GM19025 (cell line): ENCODE results near the gene CD248.
"Not testable (repeated sequence)": the region's sequence is repeated elsewhere in the genome, so short reads cannot be mapped to it uniquely, and the experiment has no call there.

Source experiments
- ATAC-seq: cut with Tn5 transposase; IDR thresholded peaks from one replicate; pipeline ENCODE4 v1.9.1; 2021; ENCODE audit warnings: mild to moderate bottlenecking, low read depth, moderate library complexity; ENCODE audit not compliant: unreplicated experiment

CD248 gene

DNA sequence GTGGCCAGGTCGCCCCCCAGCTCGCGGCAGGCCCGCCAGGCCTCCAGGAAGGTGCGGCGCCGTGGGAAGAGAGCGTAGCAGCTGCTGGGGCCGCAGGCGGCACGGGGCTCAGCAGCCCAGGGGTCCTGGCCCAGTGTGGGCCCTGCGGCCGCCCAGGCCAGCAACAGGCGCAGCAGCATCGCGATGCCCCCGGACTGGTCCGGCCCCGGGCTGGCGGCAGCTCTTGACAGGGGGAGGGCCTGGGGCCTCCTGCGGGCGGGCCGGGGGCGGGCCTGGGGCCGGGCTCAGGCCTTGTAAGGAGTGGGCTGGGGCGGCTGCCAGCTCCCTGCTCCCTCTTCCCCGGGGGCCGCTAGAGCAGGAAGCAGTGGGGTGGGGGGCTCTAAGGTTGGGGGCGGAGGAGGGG lies at the start of gene CD248:
CD248 (minus strand) TSS at position 196 of the 403 bp plus-strand sequence; CDS start at position 179, 17 bp downstream.
- no peak for ATAC-seq

- ATAC-seq = no peak
Observed at GRCh38 chr11:66365711-66366619, 49.1 kb upstream of the CD248 start.

GRCh38 chr11:66365166-66365565 lies 48.3 kb upstream of the CD248 start:
- no peak for ATAC-seq

- no peak for ATAC-seq
Observed at GRCh38 chr11:66363805-66364535, 47.1 kb upstream of the CD248 start.

GRCh38 chr11:66363187-66363601 lies 46.4 kb upstream of the CD248 start:
- no peak for ATAC-seq

DNA sequence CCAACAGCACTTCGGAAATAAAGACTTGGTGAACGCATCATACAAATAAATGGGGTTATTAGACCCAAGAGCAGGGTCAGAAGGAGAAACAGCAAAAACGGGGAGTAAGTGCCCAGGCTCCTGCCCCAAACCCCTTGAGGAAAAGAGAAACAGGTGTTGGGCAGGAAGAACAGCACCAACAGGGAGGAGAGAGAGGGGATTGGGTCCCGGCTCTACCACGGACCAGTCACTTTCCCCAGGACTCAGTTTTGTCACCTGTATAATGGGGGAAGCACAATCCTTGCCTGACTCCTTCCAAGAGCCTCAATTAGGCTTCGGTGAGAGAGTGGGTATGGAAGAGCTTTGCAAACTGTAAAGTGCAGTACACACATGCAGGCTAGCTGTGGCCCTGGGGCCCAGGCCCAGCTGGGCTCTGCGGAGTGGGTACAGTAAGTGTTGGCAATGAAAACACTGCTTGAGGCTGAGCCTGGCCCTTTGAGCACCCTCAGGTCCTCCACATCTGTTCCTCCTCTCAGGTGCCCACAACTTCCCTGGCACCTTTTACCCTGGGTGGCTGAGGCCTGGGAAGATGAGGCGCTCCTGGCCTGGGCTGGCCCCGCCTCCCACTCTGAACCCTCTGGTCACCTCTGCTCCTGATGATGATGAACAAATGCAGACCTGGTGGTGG lies 45.8 kb upstream of the CD248 start:
- ATAC-seq = no peak

DNA sequence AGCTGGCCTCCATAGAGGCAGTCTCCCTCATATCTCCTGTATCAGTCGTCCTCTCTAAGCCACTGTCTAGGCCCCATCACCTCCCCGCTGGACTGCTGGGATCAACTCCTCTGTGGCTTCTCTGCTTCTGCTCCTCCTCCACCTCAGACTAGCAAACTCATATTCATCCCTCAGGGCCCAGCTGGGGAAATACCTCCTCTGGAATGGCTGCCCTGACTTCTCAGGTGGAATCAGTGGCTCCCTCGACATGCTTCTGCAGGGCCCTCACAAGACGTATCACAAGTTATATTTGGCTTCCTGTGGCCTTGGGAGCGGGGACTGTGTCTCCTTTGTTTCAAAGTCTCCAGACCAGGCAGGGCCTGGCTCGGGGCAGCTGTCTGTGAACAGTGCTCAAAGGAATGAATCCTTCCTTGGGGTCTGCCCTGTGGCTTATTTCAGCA lies 44.7 kb upstream of the CD248 start:
- ATAC-seq = no peak

DNA sequence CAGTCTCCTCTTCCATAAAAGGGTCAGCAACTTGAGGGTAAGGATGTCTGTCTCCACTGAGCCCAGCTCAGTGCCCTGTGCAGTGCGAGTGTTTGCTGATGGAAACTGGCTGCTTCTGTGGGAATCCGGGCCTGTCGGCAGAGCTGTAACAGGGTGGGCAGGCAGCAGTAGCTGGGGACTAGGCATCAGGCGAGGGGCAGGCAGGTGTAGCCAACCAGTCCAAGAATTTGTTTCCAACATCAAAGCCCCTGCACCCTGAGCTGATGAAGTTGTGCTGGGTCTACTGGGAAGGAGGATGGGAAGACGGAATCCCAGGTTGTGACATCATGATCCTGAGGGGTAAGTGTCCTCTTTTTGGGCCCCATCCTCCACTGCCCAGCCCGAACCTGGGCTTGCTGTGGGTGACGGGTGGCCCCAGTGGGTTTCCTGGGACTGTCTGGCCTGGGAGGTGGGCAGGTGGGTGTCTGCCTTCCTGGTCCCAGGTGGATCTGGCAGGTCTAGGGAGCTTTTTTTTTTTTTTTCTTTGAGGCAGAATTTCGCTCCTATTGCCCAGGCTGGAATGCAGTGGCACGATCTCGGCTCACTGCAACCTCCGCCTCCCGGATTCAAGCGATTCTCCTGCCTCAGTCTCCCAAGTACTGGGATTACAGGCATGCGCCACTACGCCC lies 43.7 kb upstream of the CD248 start:
- ATAC-seq = no peak

- ATAC-seq = no peak
Observed at GRCh38 chr11:66359662-66360087, 42.8 kb upstream of the CD248 start.

- ATAC-seq = not testable (repeated sequence)
Observed at GRCh38 chr11:66350560-66351235, 33.9 kb upstream of the CD248 start.

GRCh38 chr11:66349084-66349386 lies 32.2 kb upstream of the CD248 start:
- ATAC-seq = no peak

- ATAC-seq = peak; percentile 31
Observed at GRCh38 chr11:66347425-66348276, 30.8 kb upstream of the CD248 start, which contains the start of gene B4GAT1. TSS of gene B4GAT1 (minus strand) at chr11:66347629. CDS start at chr11:66347545, 84 bp downstream.

DNA sequence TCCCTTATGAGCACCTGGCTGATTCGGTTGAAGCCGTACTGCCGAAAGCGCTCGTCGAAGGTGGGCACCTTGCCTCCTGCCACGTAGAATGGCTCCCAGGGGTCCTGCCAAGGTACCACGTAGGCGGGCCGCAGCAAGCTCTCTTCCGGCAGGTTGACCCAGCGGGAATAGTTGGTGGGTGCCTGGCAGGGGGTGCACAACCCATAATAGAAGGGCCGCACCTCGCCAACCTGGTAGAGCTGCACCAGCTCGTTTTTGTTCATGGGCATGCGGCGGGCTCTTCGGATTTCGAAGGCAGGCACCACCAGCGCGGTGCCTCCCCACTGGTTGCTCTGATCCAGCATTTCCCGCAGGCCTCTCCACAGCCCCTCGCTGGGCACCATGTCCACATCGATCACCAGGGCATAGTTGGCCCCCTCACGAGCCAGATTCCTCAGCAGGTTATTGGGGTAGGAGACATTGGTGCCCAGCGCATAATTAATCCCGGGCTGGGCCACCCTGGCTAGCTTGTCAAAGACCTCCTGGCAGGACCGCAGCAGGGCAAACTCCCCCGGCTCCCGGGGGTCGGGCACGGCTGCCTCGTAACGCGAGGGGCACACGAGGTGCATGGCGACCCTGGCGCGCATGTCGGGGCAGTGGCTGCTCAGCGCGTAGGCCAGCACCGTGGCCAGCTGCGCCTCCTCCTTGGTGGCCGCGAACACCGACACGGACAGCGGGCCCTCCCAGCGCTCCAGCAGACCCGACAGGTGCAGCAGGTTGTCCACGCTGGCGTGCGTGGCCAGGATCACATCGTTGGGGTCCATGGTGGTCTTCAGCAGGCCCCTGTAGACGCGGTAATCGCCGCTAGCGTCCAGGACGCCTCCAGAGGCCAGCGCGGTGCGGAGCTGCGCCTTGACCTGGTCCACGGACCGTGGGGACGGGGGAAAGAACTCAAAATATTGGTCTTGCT lies 29.9 kb upstream of the CD248 start:
- no peak for ATAC-seq

- no peak for ATAC-seq
Observed at GRCh38 chr11:66345316-66345649, 28.4 kb upstream of the CD248 start.

- peak; percentile 63 for ATAC-seq
Observed at GRCh38 chr11:66344550-66345315, 27.9 kb upstream of the CD248 start, which contains the start of gene BRMS1. TSS of gene BRMS1 (minus strand) at chr11:66345104. CDS start at chr11:66342234, 2,870 bp downstream.

- ATAC-seq = no peak
Observed at GRCh38 chr11:66343176-66343575, 26.3 kb upstream of the CD248 start.

- ATAC-seq = no peak
Observed at GRCh38 chr11:66341502-66342126, 24.8 kb upstream of the CD248 start.
